Stomach (tissue), 4 donors: ENCODE results near the gene SPINT4.
"Not testable (repeated sequence)": the region's sequence is repeated elsewhere in the genome, so short reads cannot be mapped to it uniquely, and the experiment has no call there.

Source experiments
- EP300 ChIP-seq: sonication (generic); formaldehyde crosslinking; IDR thresholded peaks from one replicate; pipeline ENCODE4 v1.6.1; 2017; ENCODE audit warnings: antibody characterized with exemption
- POLR2AphosphoS5 ChIP-seq, 3 donors: sonication (generic); formaldehyde crosslinking; IDR thresholded peaks; one replicate each; pipeline ENCODE4 v1.6.1; 2016; ENCODE audit warnings: antibody characterized with exemption in 3 of 3
- TF ChIP-seq, protein P1 (sequence below), 7 experiments: fragments of 450-650 bp in 4 of 7; fragments of 200-600 bp in 3 of 7; sonication (generic) in 3 of 7; IDR thresholded peaks; one replicate each; pipeline ENCODE4 v1.5.1; 2016 to 2019; ENCODE audit warnings: antibody characterized with exemption in 7 of 7, control low read depth in 2 of 7, mild to moderate bottlenecking in 1 of 7

- TF ChIP-seq, protein P1, sequence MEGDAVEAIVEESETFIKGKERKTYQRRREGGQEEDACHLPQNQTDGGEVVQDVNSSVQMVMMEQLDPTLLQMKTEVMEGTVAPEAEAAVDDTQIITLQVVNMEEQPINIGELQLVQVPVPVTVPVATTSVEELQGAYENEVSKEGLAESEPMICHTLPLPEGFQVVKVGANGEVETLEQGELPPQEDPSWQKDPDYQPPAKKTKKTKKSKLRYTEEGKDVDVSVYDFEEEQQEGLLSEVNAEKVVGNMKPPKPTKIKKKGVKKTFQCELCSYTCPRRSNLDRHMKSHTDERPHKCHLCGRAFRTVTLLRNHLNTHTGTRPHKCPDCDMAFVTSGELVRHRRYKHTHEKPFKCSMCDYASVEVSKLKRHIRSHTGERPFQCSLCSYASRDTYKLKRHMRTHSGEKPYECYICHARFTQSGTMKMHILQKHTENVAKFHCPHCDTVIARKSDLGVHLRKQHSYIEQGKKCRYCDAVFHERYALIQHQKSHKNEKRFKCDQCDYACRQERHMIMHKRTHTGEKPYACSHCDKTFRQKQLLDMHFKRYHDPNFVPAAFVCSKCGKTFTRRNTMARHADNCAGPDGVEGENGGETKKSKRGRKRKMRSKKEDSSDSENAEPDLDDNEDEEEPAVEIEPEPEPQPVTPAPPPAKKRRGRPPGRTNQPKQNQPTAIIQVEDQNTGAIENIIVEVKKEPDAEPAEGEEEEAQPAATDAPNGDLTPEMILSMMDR (IDR thresholded peaks at IDR 0.05) = not testable (repeated sequence)
- TF ChIP-seq POLR2AphosphoS5 (IDR thresholded peaks at IDR 0.05); EP300: not testable (repeated sequence)
Measured at GRCh38 chr20:45693346-45693745, 28.8 kb upstream of the SPINT4 start.
